MM.1S (cell line): ENCODE data around the gene TOP2A.

Experiments used
- DNase-seq: peaks from one replicate; pipeline ENCODE4 v3.0.0-alpha.2; 2015
- H2AFZ ChIP-seq: fragments of 300-600 bp; sonication (generic); 2 replicates; pipeline ENCODE4 v1.6.0; 2016; ENCODE audit warnings: antibody characterized with exemption, low read length
- H3F3A ChIP-seq: fragments of 300-600 bp; sonication (generic); 2 replicates; pipeline ENCODE4 v1.6.1; 2016; ENCODE audit warnings: mild to moderate bottlenecking, antibody characterized with exemption, low read length, moderate library complexity, mixed read lengths; ENCODE audit not compliant: insufficient read depth
- H3K27ac ChIP-seq: fragments of 300-600 bp; sonication (generic); 2 replicates; pipeline ENCODE4 v1.5.1; 2016; ENCODE audit warnings: mild to moderate bottlenecking, low read length
- H3K27me3 ChIP-seq: fragments of 300-600 bp; sonication (generic); replicated peaks from 2 replicates; pipeline ENCODE4 v1.6.0; 2016; ENCODE audit warnings: low read length; ENCODE audit not compliant: insufficient read depth
- H3K36me3 ChIP-seq: fragments of 300-600 bp; sonication (generic); replicated peaks from 2 replicates; pipeline ENCODE4 v1.6.1; 2016; ENCODE audit warnings: mild to moderate bottlenecking, low read length, mixed read lengths; ENCODE audit not compliant: insufficient read depth
- H3K4me1 ChIP-seq: fragments of 300-600 bp; sonication (generic); 2 replicates; pipeline ENCODE4 v1.6.1; 2016; ENCODE audit warnings: low read length, mixed read lengths
- H3K4me2 ChIP-seq: fragments of 300-600 bp; sonication (generic); 2 replicates; pipeline ENCODE4 v1.6.0; 2016; ENCODE audit warnings: low read depth, low read length
- H3K4me3 ChIP-seq: fragments of 300-600 bp; sonication (generic); 2 replicates; pipeline ENCODE4 v1.5.1; 2016; ENCODE audit warnings: low read length, mixed read lengths
- H3K79me2 ChIP-seq: fragments of 300-600 bp; sonication (generic); 2 replicates; pipeline ENCODE4 v1.6.1; 2016; ENCODE audit warnings: mixed run types, low read length, mixed read lengths
- H3K9ac ChIP-seq: fragments of 300-600 bp; sonication (generic); 2 replicates; pipeline ENCODE4 v1.6.1; 2016; ENCODE audit warnings: low read length, mixed read lengths
- H3K9me2 ChIP-seq: fragments of 300-600 bp; sonication (generic); replicated peaks from 2 replicates; pipeline ENCODE4 v1.6.1; 2016; ENCODE audit warnings: mild to moderate bottlenecking, low read length, mixed read lengths; ENCODE audit not compliant: insufficient read depth
- H3K9me3 ChIP-seq: fragments of 300-600 bp; sonication (generic); replicated peaks from 2 replicates; pipeline ENCODE4 v1.6.1; 2016; ENCODE audit warnings: mild to moderate bottlenecking, low read length, mixed read lengths; ENCODE audit not compliant: insufficient read depth
- H4K20me1 ChIP-seq: fragments of 300-600 bp; sonication (generic); 2 replicates; pipeline ENCODE4 v1.6.1; 2016; ENCODE audit warnings: mild to moderate bottlenecking, low read length, moderate library complexity, mixed read lengths; ENCODE audit not compliant: insufficient read depth
- EZH2 ChIP-seq: fragments of 300-600 bp; sonication (generic); optimal IDR thresholded peaks from 2 replicates; pipeline ENCODE3; 2017; ENCODE audit warnings: low read depth, mild to moderate bottlenecking, antibody characterized with exemption, low read length, mixed read lengths
- EZH2phosphoT487 ChIP-seq: fragments of 300-600 bp; sonication (generic); IDR thresholded peaks from 2 replicates; pipeline ENCODE4 v1.6.1; 2018; ENCODE audit warnings: antibody characterized with exemption, low read length
- TF ChIP-seq, protein P1 (sequence below): fragments of 300-600 bp; sonication (generic); IDR thresholded peaks from 2 replicates; pipeline ENCODE4 v1.5.1; 2016; ENCODE audit warnings: antibody characterized with exemption, low read length, mixed read lengths

Gene TOP2A

DNA sequence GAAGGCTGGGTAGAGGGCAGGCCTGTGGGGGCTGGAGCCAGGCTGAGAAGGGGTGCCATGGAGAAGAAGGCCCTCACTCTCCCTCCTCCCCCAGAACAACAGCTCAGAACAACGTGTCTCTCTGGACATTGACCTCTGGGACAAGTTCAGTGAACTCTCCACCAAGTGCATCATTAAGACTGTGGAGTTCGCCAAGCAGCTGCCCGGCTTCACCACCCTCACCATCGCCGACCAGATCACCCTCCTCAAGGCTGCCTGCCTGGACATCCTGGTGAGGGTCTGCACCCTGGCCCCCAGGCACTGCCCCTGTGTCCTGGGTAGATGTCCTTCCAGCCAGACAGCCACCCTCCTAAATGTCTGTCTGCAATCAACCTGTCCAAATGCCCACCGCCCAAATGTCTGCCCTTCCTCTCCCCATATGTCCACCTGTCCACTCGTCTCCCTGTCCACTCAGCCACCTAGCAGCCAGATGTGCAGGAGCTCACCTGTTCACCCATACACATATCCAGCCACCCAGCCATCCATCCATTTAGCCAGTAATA, 65.4 kb downstream of the TOP2A start:
- H3K9me2 ChIP-seq: no peaks in the 10 kb centered on the region
- H3K27ac ChIP-seq: no peak overlapping the region

GRCh38 chr17:40351359-40352236, 66.1 kb downstream of the TOP2A start:
- Histone ChIP-seq H4K20me1 (peaks cover 11% of the 10 kb centered on the region; the same call in 1 of the 2 replicates), H3K27ac (no peak overlapping the region), H3K4me3 (no peak overlapping the region), H3K9ac (no peak overlapping the region), H3F3A (peaks cover 8% of the 10 kb centered on the region; the same call in 1 of the 2 replicates), H3K9me3 (no peaks in the 10 kb centered on the region), H3K9me2 (no peaks in the 10 kb centered on the region), H3K36me3 (peaks cover 7% of the 10 kb centered on the region; the same call in 1 of the 2 replicates), H2AFZ (no peak overlapping the region), H3K4me2 (no peak overlapping the region), H3K79me2 (peaks cover 44% of the 10 kb centered on the region), H3K4me1 (peaks cover 5% of the 10 kb centered on the region; the same call in 1 of the 2 replicates), H3K27me3 (no peaks in the 10 kb centered on the region)
- TF ChIP-seq EZH2phosphoT487: no peak
- TF ChIP-seq EZH2: no peak
- TF ChIP-seq, protein P1, sequence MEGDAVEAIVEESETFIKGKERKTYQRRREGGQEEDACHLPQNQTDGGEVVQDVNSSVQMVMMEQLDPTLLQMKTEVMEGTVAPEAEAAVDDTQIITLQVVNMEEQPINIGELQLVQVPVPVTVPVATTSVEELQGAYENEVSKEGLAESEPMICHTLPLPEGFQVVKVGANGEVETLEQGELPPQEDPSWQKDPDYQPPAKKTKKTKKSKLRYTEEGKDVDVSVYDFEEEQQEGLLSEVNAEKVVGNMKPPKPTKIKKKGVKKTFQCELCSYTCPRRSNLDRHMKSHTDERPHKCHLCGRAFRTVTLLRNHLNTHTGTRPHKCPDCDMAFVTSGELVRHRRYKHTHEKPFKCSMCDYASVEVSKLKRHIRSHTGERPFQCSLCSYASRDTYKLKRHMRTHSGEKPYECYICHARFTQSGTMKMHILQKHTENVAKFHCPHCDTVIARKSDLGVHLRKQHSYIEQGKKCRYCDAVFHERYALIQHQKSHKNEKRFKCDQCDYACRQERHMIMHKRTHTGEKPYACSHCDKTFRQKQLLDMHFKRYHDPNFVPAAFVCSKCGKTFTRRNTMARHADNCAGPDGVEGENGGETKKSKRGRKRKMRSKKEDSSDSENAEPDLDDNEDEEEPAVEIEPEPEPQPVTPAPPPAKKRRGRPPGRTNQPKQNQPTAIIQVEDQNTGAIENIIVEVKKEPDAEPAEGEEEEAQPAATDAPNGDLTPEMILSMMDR: no peak
- no peak for DNase-seq

More for the DNA sequence above, 65.4 kb downstream of the TOP2A start:
- peaks cover 9% of the 10 kb centered on the region; the same call in 1 of the 2 replicates for H3F3A ChIP-seq
- H3K4me3 ChIP-seq: no peak overlapping the region
- H3K4me1 ChIP-seq: peaks cover 5% of the 10 kb centered on the region; the same call in 1 of the 2 replicates
- no peak overlapping the region for H2AFZ ChIP-seq
- H3K9ac ChIP-seq: no peak overlapping the region
- H3K36me3 ChIP-seq: peaks cover 7% of the 10 kb centered on the region; the same call in 1 of the 2 replicates
- no peaks in the 10 kb centered on the region for H3K27me3 ChIP-seq
- TF ChIP-seq, protein P1: no peak
- TF ChIP-seq EZH2phosphoT487 (no peak), EZH2 (no peak)
- peaks cover 37% of the 10 kb centered on the region for H3K79me2 ChIP-seq
- no peak overlapping the region for H3K4me2 ChIP-seq
- DNase-seq: no peak
- peaks cover 11% of the 10 kb centered on the region; the same call in 1 of the 2 replicates for H4K20me1 ChIP-seq
- no peaks in the 10 kb centered on the region for H3K9me3 ChIP-seq

DNA sequence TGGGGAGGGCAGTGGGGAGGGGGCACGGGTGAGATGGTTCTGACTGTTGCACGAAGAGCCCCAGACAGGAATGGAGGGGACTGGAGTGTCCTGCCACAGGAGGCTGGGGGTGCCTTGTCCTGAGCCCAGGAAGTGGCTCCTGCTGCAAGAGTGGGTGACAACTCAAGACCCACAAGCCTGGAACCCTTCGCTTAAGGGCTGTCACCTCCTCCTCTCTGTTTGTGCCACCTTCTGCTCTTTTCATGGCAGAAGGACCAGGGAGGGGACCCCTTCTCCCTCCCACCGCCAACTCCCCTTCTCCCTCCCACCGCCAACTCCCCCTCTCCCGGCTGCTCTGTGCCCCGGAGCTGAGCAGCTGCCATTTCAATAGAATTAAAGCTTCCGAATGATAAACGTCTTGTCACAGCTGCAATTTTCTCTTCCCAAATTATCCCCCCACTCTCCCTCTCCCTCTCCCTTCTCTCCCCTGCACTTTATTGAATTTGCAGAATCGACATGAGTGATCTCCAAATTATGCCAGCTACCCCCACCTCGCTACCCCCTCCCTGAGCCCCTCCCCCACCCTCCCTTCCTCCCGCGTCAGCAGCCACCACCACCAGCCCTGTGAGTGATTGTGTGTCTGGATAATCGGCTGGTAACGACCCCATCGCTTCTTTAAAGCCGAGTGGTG, 66.9 kb downstream of the TOP2A start:
- Histone ChIP-seq H3K9me3 (no peaks in the 10 kb centered on the region), H3K4me1 (peaks cover 5% of the 10 kb centered on the region; the same call in 1 of the 2 replicates), H3K79me2 (peaks cover 51% of the 10 kb centered on the region), H2AFZ (no peak overlapping the region), H3K9me2 (no peaks in the 10 kb centered on the region), H3K27ac (no peak overlapping the region), H3K27me3 (no peaks in the 10 kb centered on the region), H3K9ac (no peak overlapping the region), H3K4me2 (no peak overlapping the region), H3F3A (peaks cover 7% of the 10 kb centered on the region; the same call in 1 of the 2 replicates), H3K4me3 (no peak overlapping the region), H3K36me3 (peaks cover 7% of the 10 kb centered on the region; the same call in 1 of the 2 replicates), H4K20me1 (peaks cover 15% of the 10 kb centered on the region; the same call in 1 of the 2 replicates)
- TF ChIP-seq EZH2phosphoT487: no peak
- TF ChIP-seq, protein P1: no peak
- TF ChIP-seq EZH2: no peak
- DNase-seq: no peak
